Activated T-cell treated with anti-CD3 and anti-CD28 coated beads, Interleukin-2, amount 50 U/mL, for 72 hours (primary cell): ENCODE data around the gene TBX4. TPM values are rescaled to one million over a fixed set of nuclear protein-coding genes. Genes with fewer than 3 reads are reported as not detected.

ENCODE experiments used
- ATAC-seq, 2 donors: fragments of 150-1000 bp; cut with Tn5 transposase; replicated peaks in 1 of 2; 2 replicates each; pipeline ENCODE4 v1.10.0; 2021; ENCODE audit warnings: moderate library complexity in 2 of 2, mild to moderate bottlenecking in 1 of 2
- DNase-seq, 2 donors: peaks; one replicate each; pipeline ENCODE4 v3.0.0; 2021 to 2022; ENCODE audit warnings: mixed read lengths in 1 of 2
- H3K27ac Mint-ChIP-seq: one replicate; pipeline ENCODE4 v1.8.0; 2022; ENCODE audit warnings: mild to moderate bottlenecking, moderate library complexity, mixed read lengths
- H3K27me3 Mint-ChIP-seq: one replicate; pipeline ENCODE4 v1.8.0; 2022; ENCODE audit warnings: low read depth, mixed read lengths
- H3K36me3 Mint-ChIP-seq, 2 donors: one replicate each; pipeline ENCODE4 v1.8.0; 2022; ENCODE audit warnings: mixed read lengths in 2 of 2, mild to moderate bottlenecking in 1 of 2; ENCODE audit not compliant: insufficient read depth in 2 of 2
- H3K4me1 Mint-ChIP-seq: one replicate; pipeline ENCODE4 v1.8.0; 2022; ENCODE audit warnings: low read depth, mixed read lengths
- H3K4me3 Mint-ChIP-seq, 2 donors: one replicate each; pipeline ENCODE4 v1.8.0; 2022; ENCODE audit warnings: mild to moderate bottlenecking in 2 of 2, mixed read lengths in 2 of 2, moderate library complexity in 2 of 2
- H3K9me3 Mint-ChIP-seq, 2 donors: one replicate each; pipeline ENCODE4 v1.8.0; 2022; ENCODE audit warnings: mixed read lengths in 2 of 2
- total RNA-seq, 2 donors: library from RNA; stranded (reverse); gene quantifications; one replicate each; pipeline ENCODE4 v1.2.3, GENCODE V29; 2022

TBX4 gene
- total RNA-seq, 2 donors from 2014 or later = not detected

DNA sequence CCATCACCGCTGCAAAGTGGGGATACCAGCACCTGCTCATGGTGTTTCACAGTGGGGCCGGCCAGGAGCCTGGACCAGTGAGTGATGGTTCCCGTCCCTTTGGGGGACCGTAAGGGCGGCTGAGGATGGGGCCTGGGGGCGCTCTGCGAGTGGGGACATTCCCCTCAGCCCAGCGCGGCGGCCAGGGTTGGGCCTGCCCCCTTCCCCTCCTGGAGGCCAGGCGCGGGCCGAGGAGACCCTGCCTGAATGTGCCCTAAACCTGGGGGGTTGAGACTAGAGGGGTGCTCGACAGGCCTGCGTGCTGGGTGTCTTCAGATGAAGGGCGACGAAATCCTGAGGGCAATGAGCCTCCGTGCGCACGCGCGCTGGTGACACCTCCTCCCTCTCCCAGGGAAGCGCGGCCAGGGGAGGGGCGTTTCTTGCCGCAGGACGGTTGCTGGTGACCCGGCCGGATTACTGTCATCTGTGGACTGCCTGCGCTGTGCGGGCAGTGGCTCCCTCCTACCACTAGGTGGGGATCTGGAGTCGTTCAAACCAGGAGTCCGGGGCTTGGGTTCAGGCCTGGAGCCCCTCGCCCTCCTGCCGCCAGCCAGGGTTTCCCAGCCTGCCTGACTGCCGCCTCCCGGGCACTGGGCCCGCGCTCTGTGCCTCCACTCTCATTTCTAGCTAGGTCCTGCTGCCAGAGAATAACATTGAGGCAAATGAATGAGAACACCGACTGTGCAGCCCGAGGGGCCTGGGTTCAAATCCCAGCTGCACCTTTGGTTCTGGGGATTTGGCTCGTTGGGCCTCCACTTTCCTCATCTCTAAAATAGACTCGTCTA, 35.5 kb upstream of the TBX4 start:
- Mint-ChIP-seq H3K27ac (no peak overlapping the region), H3K4me1 (peaks cover 5% of the 10 kb centered on the region), H3K27me3 (peaks cover 31% of the 10 kb centered on the region), H3K36me3 (no peaks in the 10 kb centered on the region), H3K9me3 (no peaks in the 10 kb centered on the region), H3K4me3 (no peak overlapping the region)
- ATAC-seq (peak; percentile 60 to 63), DNase-seq (peak; percentile 69 to 72)

GRCh38 chr17:61418449-61418848, 33.8 kb upstream of the TBX4 start:
- H3K27ac Mint-ChIP-seq = no peak overlapping the region
- peaks cover 5% of the 10 kb centered on the region for H3K4me1 Mint-ChIP-seq
- H3K36me3 Mint-ChIP-seq = no peaks in the 10 kb centered on the region
- ATAC-seq (no peak), DNase-seq (no peak)
- H3K27me3 Mint-ChIP-seq = peaks cover 48% of the 10 kb centered on the region
- H3K9me3 Mint-ChIP-seq = no peaks in the 10 kb centered on the region
- H3K4me3 Mint-ChIP-seq = no peak overlapping the region

- H3K27ac Mint-ChIP-seq = no peak overlapping the region
- H3K4me1 Mint-ChIP-seq = peaks cover 5% of the 10 kb centered on the region
- no peak for DNase-seq
- H3K9me3 Mint-ChIP-seq = no peaks in the 10 kb centered on the region
- peaks cover 48% of the 10 kb centered on the region for H3K27me3 Mint-ChIP-seq
- H3K4me3 Mint-ChIP-seq = no peak overlapping the region
- no peak for ATAC-seq
- H3K36me3 Mint-ChIP-seq = no peaks in the 10 kb centered on the region
Measured at GRCh38 chr17:61419496-61420046, 32.7 kb upstream of the TBX4 start.

DNA sequence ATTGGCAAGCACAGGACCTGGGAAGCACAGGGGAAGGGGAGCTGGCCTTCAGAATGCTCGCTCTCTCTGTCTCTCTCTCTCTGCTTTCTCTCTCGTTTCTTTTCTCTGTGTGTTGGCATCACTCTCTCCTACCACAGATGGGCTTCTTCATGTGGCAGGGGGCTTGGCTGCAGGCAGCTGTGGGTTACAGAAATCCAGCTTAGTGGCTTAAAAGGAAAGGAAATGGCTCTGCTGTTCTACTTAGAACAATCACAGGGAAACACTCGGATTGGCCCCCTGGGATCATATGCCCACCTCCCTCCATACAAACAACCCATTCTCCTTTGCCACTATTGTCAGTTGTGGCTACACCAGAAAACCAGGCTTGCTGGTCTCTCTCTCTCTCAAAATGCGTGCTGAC, 32.2 kb upstream of the TBX4 start:
- Mint-ChIP-seq H3K27ac (no peak overlapping the region), H3K9me3 (no peaks in the 10 kb centered on the region), H3K4me3 (no peak overlapping the region), H3K36me3 (no peaks in the 10 kb centered on the region), H3K27me3 (peaks cover 48% of the 10 kb centered on the region), H3K4me1 (peaks cover 5% of the 10 kb centered on the region)
- no peak for ATAC-seq
- no peak for DNase-seq

DNA sequence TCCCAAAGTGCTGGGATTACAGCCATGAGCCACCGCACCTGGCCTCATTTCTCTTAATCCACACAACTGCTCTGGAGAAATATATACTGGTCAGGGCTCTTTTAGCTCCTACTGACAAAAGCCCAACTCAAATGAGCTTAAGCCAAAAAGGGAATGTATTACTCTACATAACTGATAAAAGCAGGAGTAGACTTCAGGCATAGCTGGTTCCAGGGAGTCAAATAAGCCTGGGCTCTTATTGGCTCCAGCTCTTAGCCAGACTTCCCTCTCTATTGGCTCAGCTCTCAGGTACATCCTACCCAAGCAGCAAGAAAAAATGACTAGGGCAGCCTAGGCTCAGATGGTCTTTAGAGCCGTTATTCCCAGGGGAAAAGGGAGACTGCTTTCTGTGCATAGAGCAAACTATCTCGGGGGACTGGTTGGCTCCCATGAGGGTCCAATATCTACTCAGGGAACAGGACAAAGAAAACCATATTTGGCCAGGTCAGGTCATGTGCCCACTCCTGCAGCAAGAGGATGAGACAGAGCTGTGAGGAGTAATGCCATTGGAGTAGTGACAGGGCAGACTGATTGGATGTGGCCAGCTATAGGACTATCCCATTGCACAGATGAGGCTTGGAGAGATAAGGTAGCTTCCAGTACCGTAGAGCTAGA, 31.4 kb upstream of the TBX4 start:
- Mint-ChIP-seq H3K4me3 (no peak overlapping the region), H3K27ac (no peak overlapping the region), H3K36me3 (no peaks in the 10 kb centered on the region), H3K9me3 (no peaks in the 10 kb centered on the region), H3K27me3 (peaks cover 54% of the 10 kb centered on the region), H3K4me1 (peaks cover 5% of the 10 kb centered on the region)
- ATAC-seq = no peak
- no peak for DNase-seq

GRCh38 chr17:61421460-61421859, 30.8 kb upstream of the TBX4 start:
- H3K36me3 Mint-ChIP-seq = no peaks in the 10 kb centered on the region
- peaks cover 5% of the 10 kb centered on the region for H3K4me1 Mint-ChIP-seq
- H3K27me3 Mint-ChIP-seq = peaks cover 57% of the 10 kb centered on the region
- DNase-seq = no peak
- H3K9me3 Mint-ChIP-seq = no peaks in the 10 kb centered on the region
- no peak overlapping the region for H3K27ac Mint-ChIP-seq
- H3K4me3 Mint-ChIP-seq = no peak overlapping the region
- no peak for ATAC-seq

GRCh38 chr17:61422116-61422799, 30.0 kb upstream of the TBX4 start:
- DNase-seq = no peak
- H3K27ac Mint-ChIP-seq = no peak overlapping the region
- no peaks in the 10 kb centered on the region for H3K4me1 Mint-ChIP-seq
- no peaks in the 10 kb centered on the region for H3K9me3 Mint-ChIP-seq
- no peaks in the 10 kb centered on the region for H3K36me3 Mint-ChIP-seq
- ATAC-seq = no peak
- no peak overlapping the region for H3K4me3 Mint-ChIP-seq
- peaks cover 60% of the 10 kb centered on the region for H3K27me3 Mint-ChIP-seq

DNA sequence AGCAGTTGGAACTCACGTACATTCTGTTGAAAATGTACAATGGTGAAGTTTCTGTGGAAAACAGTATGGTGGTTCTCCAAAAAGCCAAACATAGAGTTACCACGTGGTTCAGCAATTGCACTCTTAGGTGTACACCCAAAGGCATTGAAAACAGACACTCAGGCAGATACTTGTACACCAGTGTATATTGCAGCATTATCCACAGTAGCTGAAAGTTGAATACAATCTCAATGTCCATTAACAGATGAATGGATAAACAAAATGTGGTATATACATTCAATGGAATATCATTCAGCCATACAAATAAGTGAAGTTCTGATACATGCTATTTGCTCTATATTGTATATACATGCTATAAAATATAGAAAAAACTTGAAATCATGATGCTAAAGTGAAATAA, 29.4 kb upstream of the TBX4 start:
- no peaks in the 10 kb centered on the region for H3K4me1 Mint-ChIP-seq
- ATAC-seq = no peak
- DNase-seq = no peak
- no peak overlapping the region for H3K27ac Mint-ChIP-seq
- no peak overlapping the region for H3K4me3 Mint-ChIP-seq
- peaks cover 66% of the 10 kb centered on the region for H3K27me3 Mint-ChIP-seq
- H3K36me3 Mint-ChIP-seq = no peaks in the 10 kb centered on the region
- no peaks in the 10 kb centered on the region for H3K9me3 Mint-ChIP-seq

DNA sequence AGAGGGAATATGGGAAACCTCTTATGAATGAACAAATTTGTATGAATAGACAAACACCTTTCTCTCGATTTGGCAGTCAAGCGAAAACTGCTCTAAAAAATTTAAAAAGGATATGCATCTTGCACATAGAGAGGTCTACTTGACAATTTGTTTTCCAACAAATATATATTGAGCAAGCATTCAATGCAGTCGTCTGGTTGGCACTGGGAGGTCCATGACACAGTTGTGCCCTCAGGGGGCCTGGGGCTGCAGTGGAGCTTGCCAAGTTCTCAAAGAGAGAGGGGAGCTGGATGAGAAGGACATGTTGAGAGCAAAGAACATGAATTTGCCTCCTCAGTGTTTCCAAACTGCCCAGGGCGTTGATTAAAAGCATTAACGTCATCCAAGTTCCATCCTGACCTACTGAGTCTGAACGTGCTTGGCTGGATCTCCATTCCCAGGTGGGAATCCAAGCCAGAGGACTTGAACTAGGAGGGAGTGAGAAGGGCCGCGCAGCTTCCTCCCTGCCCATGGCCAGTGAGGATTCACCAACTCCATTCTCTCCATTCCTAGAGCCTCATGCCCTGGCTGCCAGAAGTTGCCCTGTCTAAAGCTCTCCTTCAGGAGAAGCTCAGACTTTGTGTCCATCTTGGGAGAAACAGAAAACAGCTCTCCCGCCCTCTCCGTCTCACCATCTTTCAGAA, 28.1 kb upstream of the TBX4 start:
- Mint-ChIP-seq H3K27ac (no peak overlapping the region), H3K36me3 (no peaks in the 10 kb centered on the region), H3K27me3 (peaks cover 66% of the 10 kb centered on the region), H3K4me3 (no peak overlapping the region), H3K4me1 (no peaks in the 10 kb centered on the region), H3K9me3 (peaks cover 2% of the 10 kb centered on the region in 2 donors)
- ATAC-seq = no peak
- no peak for DNase-seq

DNA sequence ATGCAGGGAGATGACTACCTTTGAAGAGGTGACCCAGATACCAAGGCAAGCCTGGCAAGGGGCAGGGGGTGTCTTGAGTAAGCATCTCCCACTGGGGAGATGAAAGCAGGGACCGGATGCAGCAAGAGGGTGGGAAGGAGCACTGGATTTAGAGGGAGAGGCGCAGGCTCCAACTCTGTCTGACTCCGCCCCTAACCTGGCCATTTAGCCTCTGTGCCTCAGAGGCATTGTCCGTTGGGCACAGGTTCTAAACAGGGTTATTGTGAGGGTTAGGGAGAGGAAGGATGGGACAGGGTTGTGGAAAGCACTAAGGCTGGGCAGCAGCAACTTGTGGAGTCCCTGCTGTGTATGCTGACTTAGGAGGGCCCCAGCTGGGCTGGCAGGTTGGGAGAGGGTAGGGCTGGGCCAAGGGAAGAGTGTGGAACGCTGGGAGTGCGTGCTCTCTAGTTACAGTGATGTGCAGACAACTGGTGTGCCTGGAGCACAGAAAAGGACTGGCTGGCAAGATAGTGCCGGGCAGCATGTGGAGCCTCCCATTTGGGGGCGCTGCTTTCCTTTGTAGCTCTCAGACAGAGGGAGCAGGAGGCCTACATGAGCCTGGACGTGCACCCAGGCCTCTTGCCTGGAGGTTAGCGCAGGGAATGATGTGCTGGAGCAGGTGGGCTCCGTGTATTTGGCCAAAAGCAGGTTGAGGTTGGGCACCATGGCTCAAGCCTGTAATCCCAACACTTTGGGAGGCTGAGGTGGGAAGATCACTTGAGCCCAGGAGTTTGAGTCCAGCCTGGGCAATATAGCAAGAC, 26.3 kb upstream of the TBX4 start:
- DNase-seq = no peak
- ATAC-seq = peak in 1 of 2 donors; percentile 26
- no peak overlapping the region for H3K4me3 Mint-ChIP-seq
- peaks cover 48% of the 10 kb centered on the region for H3K27me3 Mint-ChIP-seq
- H3K4me1 Mint-ChIP-seq = no peaks in the 10 kb centered on the region
- H3K27ac Mint-ChIP-seq = no peak overlapping the region
- no peaks in the 10 kb centered on the region for H3K36me3 Mint-ChIP-seq
- peaks cover 2% of the 10 kb centered on the region in 2 donors for H3K9me3 Mint-ChIP-seq

DNA sequence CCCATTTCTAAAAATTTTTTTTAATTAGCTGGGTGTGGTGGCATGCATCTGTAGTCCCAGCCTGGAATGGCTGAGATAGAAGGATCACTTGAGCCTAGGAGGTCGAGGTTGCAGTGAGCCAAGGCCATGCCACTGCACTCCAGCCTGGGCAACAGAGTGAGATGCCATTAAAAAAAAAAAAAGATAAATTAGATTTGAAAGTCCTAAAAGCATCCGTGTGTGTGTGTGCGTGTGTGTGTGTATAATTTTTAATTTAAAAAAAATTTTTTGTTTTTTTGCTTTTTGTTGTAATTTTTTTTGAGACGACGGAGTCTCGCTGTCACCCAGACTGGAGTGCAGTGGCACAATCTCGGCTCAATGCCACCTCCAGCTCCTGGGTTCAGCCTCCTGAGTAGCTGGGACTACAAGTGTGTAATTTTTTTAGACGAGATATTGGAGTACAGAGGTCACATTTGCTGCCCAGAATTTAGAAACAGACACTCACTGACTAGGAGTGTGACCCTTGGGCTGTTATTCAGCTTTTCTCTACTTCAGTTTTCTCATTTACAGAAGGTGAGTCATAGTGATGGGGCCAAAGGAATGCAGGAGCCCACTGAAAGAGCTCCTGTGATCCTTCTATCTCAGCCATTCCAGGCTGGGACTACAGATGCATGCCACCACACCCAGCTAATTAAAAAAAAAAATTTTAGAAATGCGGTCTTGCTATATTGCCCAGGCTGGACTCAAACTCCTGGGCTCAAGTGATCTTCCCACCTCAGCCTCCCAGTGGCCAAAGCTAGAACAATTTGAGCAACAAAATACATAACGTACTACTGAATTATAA, 25.5 kb upstream of the TBX4 start:
- DNase-seq (no peak), ATAC-seq (no peak)
- Mint-ChIP-seq H3K27ac (no peak overlapping the region), H3K9me3 (peaks cover 2% of the 10 kb centered on the region in 2 donors), H3K36me3 (no peaks in the 10 kb centered on the region), H3K4me1 (no peaks in the 10 kb centered on the region), H3K4me3 (no peak overlapping the region), H3K27me3 (peaks cover 40% of the 10 kb centered on the region)
